Measurements from ENCODE around the gene KIF19. TPM values are rescaled to one million over a fixed set of nuclear protein-coding genes. Genes with fewer than 3 reads are reported as not detected.

Gene KIF19
- total RNA-seq, 1 donor from 2014 or later: 16.3 TPM

- DNase-seq: no peak
Observed at GRCh38 chr17:74342224-74342623, 16.2 kb downstream of the KIF19 start.

- DNase-seq: no peak
Observed at GRCh38 chr17:74343121-74343520, 17.1 kb downstream of the KIF19 start.

GRCh38 chr17:74343526-74344284 lies 17.7 kb downstream of the KIF19 start:
- DNase-seq: peak; percentile 52

GRCh38 chr17:74344658-74345057 lies 18.6 kb downstream of the KIF19 start:
- no peak for DNase-seq

GRCh38 chr17:74345433-74346241 lies 19.6 kb downstream of the KIF19 start:
- peak; percentile 80 for DNase-seq

- DNase-seq: no peak
Observed at GRCh38 chr17:74347646-74348045, 21.6 kb downstream of the KIF19 start.

- no peak for DNase-seq
Observed at GRCh38 chr17:74349120-74349519, 23.1 kb downstream of the KIF19 start.

GRCh38 chr17:74350486-74350885 lies 24.5 kb downstream of the KIF19 start:
- DNase-seq: no peak

- peak; percentile 24 for DNase-seq
Observed at GRCh38 chr17:74351552-74352210, 25.7 kb downstream of the KIF19 start.

- no peak for DNase-seq
Observed at GRCh38 chr17:74353446-74354060, 27.5 kb downstream of the KIF19 start.

- DNase-seq: peak; percentile 71
Observed at GRCh38 chr17:74354123-74354522, 28.1 kb downstream of the KIF19 start.

- DNase-seq: no peak
Observed at GRCh38 chr17:74354561-74354960, 28.5 kb downstream of the KIF19 start.

GRCh38 chr17:74355065-74355464 lies 29.0 kb downstream of the KIF19 start:
- DNase-seq: no peak

GRCh38 chr17:74356646-74357465 lies 30.8 kb downstream of the KIF19 start:
- peak; percentile 30 for DNase-seq

- DNase-seq: no peak
Observed at GRCh38 chr17:74357466-74357809, 31.4 kb downstream of the KIF19 start.

- DNase-seq: no peak
Observed at GRCh38 chr17:74358697-74359096, 32.7 kb downstream of the KIF19 start.

- no peak for DNase-seq
Observed at GRCh38 chr17:74359916-74360315, 33.9 kb downstream of the KIF19 start.

GRCh38 chr17:74360899-74361229 lies 34.8 kb downstream of the KIF19 start:
- DNase-seq: no peak

- peak; percentile 65 for DNase-seq
Observed at GRCh38 chr17:74361230-74362068, 35.4 kb downstream of the KIF19 start, which contains the start of gene BTBD17. BTBD17 (minus strand) TSS chr17:74361868; CDS start chr17:74361819, 49 bp downstream.

GRCh38 chr17:74362069-74362405 lies 36.0 kb downstream of the KIF19 start:
- no peak for DNase-seq

GRCh38 chr17:74362810-74363498 lies 36.9 kb downstream of the KIF19 start:
- no peak for DNase-seq

Measured in dermis blood vessel endothelial cell (primary cell).